ENCODE measurements around the gene LPAR1.
A peak's percentile ranks its signal among the peaks of the same experiment; 100 is the strongest.
"Not testable (repeated sequence)": the region's sequence is repeated elsewhere in the genome, so short reads cannot be mapped to it uniquely, and the experiment has no call there.

LPAR1 gene

DNA sequence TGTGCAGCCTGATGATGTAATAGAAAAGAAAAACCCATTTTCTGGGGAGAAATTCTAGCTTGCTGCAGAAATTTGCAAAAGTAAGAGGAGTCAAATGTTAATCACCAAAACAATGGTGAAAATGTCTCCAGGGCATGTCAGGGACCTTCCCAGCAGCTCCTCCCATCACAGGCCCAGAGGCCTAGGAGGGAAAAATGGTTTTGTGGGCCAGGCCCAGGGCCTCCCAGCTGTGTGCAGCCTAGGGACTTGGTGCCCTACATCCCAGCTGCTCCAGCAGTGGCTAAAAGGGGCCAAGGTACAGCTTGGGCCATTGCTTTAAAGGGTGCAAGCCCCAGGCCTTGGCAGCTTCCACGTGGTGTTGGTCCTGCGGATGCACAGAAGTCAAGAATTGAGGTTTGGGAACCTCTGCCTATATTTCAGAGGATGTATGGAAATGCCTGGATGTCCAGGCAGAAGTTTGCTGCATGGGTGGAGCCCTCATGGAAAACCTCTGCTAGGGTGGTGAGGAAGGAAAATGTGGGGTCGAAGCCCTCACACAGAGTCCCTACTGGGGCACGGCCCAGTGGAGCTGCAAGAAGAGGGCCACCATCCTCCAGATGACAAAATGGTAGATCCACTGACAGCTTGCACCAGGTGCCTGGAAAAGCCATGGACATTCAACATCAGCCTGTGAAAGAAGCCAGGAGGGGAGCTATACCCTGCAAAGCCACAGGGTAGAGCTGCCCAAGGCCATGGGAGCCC, 176.7 kb downstream of the LPAR1 start:
- not testable (repeated sequence) for DNase-seq

DNA sequence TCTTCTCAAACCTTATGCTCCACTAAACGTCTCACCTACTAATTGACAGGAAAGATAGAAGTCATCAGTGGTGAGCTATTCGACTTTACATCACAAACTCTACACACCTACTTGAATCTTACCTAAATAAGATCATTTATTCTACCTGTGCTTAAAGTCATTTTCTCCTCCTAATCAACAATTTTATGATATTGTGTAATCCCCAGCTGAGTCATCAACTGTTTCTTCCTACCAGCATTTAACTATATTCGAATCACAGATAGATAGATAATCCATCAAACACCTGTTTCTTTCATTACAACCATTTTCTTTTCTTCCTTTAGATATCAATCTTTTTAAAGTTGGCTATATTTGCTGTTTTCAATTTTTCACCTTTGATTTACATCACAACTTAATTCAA, 181.5 kb downstream of the LPAR1 start:
- DNase-seq = no peak

DNA sequence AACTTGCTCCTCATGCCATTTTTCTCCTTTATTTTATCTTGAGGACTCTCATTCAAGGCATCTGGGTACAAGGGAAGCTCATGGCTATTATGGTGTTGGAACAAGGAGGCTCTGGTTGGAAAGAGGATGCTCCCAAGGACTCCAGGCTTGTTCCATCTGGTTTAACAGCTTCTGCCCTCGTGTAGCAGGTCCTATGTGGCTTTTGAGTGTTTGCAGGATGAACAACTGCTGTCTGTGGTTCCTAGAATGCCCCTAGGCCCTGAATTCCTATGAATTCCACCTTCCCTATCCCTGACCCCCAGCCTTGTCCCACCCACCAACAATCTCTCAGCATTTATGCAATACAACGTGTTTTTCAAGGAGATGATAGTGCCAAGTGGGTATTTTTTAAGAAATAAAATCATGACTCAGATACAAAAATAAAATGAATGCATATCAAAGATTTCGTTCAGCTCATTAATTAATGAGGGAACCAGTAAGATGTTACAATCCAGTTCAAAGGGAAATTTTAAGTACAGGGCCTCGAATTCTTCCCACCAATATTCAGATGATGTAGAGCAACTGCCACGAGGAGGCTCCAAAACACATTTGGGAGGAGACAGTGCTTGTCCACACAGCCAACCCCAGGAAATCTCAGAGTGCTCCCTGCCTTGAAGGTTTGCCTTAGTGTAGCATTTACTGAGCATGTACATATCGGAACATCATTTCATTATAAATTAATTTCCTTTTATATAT, 187.7 kb downstream of the LPAR1 start:
- DNase-seq = no peak

DNA sequence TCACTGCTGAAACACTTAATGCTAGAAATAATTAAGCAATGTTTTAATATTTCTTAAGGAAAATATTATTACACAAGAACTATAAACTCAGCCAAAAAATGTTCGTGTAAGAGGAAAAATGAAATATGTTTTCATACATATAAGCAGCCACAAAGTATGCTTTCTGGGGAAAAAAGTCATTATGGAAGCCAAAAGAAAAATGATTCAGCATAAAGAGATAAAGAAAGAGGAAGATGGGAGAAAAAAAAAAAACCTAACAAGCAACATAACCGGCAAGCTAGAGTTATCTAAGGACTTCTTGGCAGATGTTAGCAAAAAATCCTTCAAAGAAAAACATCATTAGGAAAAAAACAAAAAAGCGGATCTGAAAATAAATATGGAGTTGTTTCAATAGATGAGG, 190.6 kb downstream of the LPAR1 start:
- no peak for DNase-seq

DNA sequence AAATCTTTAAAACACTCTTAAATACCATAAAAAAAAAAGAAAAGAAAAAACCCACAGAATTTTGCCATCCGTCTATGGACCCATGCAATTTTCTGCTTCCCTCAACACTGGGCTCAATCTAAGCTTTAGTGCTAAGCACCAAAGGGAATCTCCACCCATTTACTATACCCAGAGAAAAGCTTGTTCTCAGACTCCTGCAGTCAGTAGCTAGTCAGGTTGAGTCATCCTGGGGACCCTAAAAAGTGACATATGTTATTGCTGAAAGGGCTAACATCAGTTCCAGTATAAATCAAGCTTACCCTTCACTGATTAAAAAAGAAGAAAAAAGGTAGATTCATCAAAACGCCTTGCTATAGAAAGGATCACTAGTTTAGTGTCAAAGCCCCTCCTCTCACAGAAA, 192.1 kb downstream of the LPAR1 start:
- no peak for DNase-seq

DNA sequence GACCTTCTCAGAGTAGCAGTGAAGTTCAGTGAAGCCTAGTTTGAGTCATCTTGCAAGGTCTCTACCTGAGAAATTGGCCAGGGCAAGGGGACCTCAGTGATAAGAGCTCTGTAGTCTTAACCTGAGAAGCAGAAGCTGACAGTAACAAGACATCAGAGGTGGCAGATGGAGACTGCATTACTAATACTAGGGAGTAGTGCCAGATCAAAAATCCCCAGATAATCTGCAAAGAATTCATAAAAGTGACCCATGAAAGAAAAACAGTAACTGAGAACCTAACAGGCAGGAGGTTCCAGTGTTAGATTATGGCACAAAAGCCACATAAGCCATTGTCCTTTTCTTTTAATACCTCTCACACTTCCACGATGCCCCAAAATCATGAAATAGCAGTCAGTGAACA, 194.1 kb downstream of the LPAR1 start:
- DNase-seq = no peak

DNA sequence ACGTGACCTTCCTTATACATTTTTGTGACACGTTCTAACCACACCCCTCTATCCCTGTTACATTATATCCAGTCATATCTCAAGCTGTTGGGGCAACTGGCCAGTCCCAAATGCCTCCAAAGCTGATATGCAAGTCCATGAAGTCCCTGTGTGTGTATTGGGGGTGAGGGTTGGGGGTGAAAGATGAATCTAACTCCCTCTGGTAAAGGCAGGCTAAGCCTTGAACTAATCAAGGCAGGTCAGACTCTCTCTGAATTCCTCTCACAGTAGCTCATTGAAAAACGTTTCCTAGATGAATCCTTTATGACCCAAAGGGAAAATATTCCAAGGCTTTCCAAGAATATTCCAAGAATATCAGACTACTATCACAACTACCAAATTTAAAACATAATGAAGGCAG, 195.3 kb downstream of the LPAR1 start:
- no peak for DNase-seq

DNA sequence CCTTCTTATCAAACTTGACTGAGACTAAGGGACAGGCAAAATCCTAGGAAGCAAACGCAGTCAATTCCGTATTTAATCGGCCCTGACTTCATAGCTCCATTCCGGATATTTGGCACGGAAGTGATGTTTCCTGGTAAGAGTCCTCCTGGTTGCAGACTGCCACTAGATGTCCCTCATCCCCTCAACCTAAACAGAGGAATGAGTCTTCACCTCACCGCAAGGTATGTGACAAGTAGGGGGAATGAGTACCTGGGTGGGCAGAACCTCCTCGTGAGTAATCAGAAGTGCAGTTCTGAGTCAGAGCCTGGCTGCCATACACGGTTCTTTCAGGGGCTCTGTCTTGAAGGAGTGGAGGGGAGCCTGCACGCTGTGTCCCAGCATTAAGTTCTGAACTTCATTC, 196.1 kb downstream of the LPAR1 start:
- no peak for DNase-seq

DNA sequence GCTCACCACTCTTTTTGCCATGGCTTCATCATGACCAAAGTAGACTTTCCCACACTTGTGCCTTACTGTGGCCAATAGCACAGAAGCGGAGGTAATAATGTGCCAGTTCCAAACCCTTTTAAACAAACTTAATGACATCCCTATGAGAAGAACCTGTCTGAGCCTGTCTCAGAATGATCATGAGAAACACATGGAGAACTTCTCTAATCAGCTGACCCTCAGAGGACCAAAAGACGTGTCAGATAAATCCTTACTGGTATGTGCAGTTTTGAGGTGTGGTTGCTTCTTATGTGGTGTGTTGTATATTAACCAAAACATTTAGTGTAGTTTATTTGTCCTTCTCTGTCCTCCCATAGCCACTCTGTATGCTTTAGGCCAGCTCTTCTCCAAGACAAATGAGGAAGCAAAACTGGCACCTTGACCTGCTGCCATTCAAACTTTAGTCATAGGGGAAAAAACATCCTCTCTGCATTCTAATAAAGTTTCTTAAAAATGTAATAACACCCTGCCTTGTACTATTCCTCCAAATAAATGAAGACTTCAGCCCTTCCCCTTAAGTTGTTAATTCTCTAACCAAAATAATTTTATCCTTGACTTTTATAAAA, 200.8 kb downstream of the LPAR1 start:
- DNase-seq = no peak

DNA sequence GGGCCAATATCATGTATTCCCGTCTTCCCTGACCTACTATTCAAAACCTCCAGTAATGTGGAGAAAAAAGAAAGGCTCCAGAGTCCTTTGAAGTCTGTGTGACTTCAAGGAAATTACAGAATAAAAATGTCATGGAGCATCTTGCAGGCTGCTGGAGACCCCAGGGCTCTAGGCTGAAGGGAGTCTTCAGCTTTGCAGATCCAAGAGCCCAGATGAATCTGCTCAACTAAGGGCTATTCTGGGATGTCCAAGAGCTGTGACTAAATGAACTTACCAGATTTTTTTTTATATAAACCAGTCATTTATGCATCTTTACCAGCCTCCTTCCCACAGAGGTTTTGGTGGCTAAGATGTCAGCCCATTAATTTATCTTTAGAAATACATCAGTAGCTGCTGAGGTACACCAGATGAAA, 202.4 kb downstream of the LPAR1 start:
- no peak for DNase-seq

DNA sequence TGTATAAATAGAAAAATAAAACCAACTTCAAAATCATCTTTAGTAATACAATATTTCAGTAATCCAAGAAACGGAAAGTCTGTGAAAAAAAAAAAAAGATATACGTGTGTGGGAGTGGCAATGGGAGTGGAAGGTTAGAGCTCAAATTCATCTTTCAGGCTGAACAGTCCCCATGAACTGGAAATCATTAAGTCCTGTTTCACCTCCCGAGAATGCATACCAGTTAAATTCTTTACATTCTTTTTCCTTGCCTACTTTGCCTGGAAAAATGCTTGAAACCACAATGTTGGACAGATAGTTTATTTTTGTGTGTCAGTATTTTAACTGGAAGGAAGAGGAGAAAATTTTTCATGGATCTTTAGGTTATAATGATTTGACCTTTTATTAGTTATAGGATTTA, 202.9 kb downstream of the LPAR1 start:
- DNase-seq = no peak

DNA sequence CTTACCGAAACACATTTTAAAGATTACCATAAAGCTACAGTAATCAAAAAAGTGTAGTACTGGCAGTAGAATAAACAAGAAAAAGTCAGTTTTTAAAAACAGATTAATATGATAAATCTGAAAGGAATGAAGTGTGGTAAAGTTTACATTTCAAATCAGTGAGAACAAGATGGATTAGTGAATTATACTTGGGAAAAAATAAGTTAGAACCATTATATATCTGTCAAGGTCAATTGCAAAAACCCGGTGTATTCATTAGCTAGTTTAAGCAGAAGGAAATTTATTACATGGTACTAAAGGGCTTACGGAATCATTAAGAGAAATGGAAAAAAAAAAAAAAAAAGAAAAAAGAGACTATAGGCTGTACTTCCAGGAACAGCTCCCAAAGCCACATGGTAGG, 205.3 kb downstream of the LPAR1 start:
- DNase-seq = no peak

DNA sequence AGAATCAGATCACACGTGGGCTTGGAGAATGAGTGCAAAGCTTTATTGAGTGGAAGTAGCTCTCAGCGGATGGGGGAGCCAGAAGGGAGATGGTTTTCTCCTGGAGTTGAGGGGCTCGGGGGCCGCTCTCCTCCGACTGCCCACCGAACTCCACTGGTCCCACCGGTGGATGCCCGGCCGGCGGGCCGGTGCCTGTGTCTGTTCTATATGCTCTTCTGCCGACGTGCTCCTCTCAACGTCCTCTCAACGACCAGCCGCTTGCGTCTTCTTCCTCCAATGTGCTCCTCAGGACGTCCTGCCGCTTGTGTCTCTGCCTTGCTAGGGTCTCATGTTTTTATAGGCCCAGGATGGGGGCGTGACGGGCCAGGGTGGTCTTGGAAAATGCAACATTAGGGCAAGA, 207.8 kb downstream of the LPAR1 start:
- DNase-seq = no peak

DNA sequence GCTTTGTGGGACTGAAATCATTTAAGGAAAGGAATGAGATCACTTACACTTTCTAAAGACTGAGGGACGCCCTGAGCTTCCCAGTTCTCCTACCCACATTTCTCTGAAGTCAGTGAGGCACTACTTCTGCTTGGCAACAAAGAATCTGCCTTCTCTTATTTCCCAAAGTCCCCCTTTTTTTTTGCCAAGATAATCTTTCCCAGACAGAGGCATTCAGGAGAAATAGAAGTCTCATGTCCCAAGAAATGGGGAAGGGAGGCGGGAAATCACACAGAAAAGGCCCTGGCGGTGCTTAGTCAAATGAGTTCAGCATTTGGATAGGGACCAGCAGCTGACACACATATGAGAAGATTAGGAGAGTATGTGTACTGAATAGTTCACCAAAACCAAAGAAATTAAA, 210.0 kb downstream of the LPAR1 start:
- DNase-seq = peak; percentile 72

DNA sequence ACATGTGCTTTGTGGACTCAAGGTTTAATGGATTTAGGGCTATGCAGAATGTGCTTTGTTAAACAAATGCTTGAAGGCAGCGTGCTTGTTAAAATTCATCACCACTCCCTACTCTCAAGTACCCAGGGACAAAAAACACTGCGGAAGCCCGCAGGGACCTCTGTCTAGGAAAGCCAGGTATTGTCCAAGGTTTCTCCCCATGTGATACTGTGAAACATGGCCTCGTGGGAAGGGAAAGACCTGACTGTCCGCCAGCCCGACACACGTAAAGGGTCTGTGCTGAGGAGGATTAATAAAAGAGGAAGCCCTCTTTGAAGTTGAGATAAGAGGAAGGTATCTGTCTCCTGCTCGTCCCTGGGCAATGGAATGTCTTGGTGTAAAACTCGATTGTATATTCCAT, 211.9 kb downstream of the LPAR1 start:
- not testable (repeated sequence) for DNase-seq

DNA sequence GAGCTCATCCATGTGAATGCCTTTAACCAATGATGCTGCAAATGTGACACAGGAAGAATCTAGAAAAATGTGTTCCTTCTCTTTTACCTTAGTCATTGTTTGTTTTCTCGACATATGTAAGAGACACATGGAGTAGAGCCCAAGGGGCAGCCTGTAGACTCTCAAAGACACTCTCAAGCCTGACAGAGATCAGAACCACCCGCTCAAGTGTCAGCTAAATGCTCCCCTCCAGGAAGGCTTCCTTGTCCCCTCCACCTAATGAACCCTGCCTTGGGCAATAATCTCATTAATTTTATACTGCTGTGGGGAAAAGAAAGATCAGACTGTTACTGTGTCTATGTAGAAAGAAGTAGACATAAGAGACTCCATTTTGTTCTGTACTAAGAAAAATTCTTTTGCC, 212.3 kb downstream of the LPAR1 start:
- no peak for DNase-seq

DNA sequence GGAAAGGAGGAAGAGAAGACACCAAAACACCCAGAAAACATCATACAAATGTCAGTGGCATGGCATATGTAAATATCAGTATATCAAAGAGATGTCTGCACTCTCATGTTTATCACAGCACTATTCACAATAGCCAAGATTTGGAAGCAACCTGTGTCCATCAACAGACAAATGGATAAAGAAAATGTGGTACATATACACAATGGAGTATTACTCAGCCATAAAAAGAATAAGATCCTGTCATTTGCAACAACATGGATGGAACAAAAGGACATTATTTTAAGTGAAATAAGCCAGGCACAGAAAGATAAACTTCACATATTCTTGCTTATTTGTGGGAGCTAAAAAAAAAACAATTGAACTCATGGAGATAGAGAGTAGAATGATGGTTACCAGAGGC, 213.1 kb downstream of the LPAR1 start:
- DNase-seq = not testable (repeated sequence)

Measured in right forelimb (tissue), 1 donor.